Erythroblast (primary cell): ENCODE results near the gene NOL4L.

Experiments used
- GATA1 ChIP-seq: IDR thresholded peaks from 2 replicates; pipeline ENCODE4 v1.6.1; 2011; ENCODE audit warnings: low read depth, mild to moderate bottlenecking, control low read depth, low read length, moderate library complexity
- POLR2A ChIP-seq: IDR thresholded peaks from 2 replicates; pipeline ENCODE4 v1.6.1; 2011; ENCODE audit warnings: mild to moderate bottlenecking, low read length

- TF ChIP-seq POLR2A (no peak), GATA1 (no peak)
These were observed 75.0 kb downstream of the NOL4L start for GRCh38 chr20:32510120-32510600.
